Mesendoderm (in vitro differentiated cells): ENCODE measurements around the gene ACSL5.
"Not testable (repeated sequence)": the region's sequence is repeated elsewhere in the genome, so short reads cannot be mapped to it uniquely, and the experiment has no call there.

ENCODE experiments used
- DNase-seq: peaks from one replicate; pipeline ENCODE4 v3.0.0; 2013
- H2AK5ac ChIP-seq: 2 replicates; pipeline ENCODE4 v1.6.1; 2013; ENCODE audit warnings: low read length, inconsistent platforms
- H2BK120ac ChIP-seq: 2 replicates; pipeline ENCODE4 v1.6.1; 2013; ENCODE audit warnings: low read depth, mild to moderate bottlenecking, low read length, moderate library complexity, mixed read lengths
- H2BK15ac ChIP-seq: replicated peaks from 2 replicates; pipeline ENCODE4 v1.6.1; 2013; ENCODE audit warnings: low read depth, mild to moderate bottlenecking, moderate library complexity
- H2BK5ac ChIP-seq: 2 replicates; pipeline ENCODE4 v1.6.1; 2013; ENCODE audit warnings: low read length, inconsistent platforms
- H3K18ac ChIP-seq: 2 replicates; pipeline ENCODE4 v1.6.1; 2013; ENCODE audit warnings: mild to moderate bottlenecking, low read length, mixed read lengths
- H3K23ac ChIP-seq: one replicate; pipeline ENCODE4 v1.6.1; 2013; ENCODE audit warnings: low read length
- H3K27ac ChIP-seq: 2 replicates; pipeline ENCODE4 v1.5.1; 2013; ENCODE audit warnings: low read depth, mild to moderate bottlenecking, inconsistent platforms, low read length, moderate library complexity
- H3K27me3 ChIP-seq: 2 replicates; pipeline ENCODE4 v1.6.1; 2013; ENCODE audit warnings: low read length, control low read depth, mild to moderate bottlenecking, inconsistent platforms; ENCODE audit not compliant: insufficient read depth, poor library complexity
- H3K36me3 ChIP-seq: 2 replicates; pipeline ENCODE4 v1.6.1; 2013; ENCODE audit warnings: low read length, inconsistent platforms; ENCODE audit not compliant: control insufficient read depth, insufficient read depth
- H3K4ac ChIP-seq: one replicate; pipeline ENCODE4 v1.6.1; 2013; ENCODE audit warnings: low read depth, mild to moderate bottlenecking, low read length, moderate library complexity
- H3K4me1 ChIP-seq: 2 replicates; pipeline ENCODE4 v1.6.1; 2013; ENCODE audit warnings: low read depth, low read length, inconsistent platforms; ENCODE audit not compliant: control insufficient read depth
- H3K4me2 ChIP-seq: 2 replicates; pipeline ENCODE4 v1.6.1; 2013; ENCODE audit warnings: low read length
- H3K4me3 ChIP-seq: 2 replicates; pipeline ENCODE4 v1.5.1; 2013; ENCODE audit warnings: mild to moderate bottlenecking, low read length
- H3K56ac ChIP-seq: one replicate; pipeline ENCODE4 v1.6.1; 2013; ENCODE audit warnings: low read length
- H3K79me1 ChIP-seq: 2 replicates; pipeline ENCODE4 v1.6.1; 2013; ENCODE audit warnings: low read length, inconsistent platforms
- H3K79me2 ChIP-seq: 2 replicates; pipeline ENCODE4 v1.6.1; 2013; ENCODE audit warnings: mild to moderate bottlenecking, low read length; ENCODE audit not compliant: control insufficient read depth, insufficient read depth
- H3K9ac ChIP-seq: 2 replicates; pipeline ENCODE4 v1.6.1; 2013; ENCODE audit warnings: low read length, inconsistent platforms
- H4K5ac ChIP-seq: one replicate; pipeline ENCODE4 v1.6.1; 2013; ENCODE audit warnings: low read length
- H4K8ac ChIP-seq: one replicate; pipeline ENCODE4 v1.6.1; 2013; ENCODE audit warnings: low read depth, mild to moderate bottlenecking, control low read depth, low read length, moderate library complexity
- WGBS: extraction: QIAGEN DNeasy Blood & Tissue Kit; methylation state at CpG from one replicate; pipeline ENCODE4 v1.1.7; 2013; ENCODE audit warnings: low lambda C conversion rate, missing lambda C conversion rate; ENCODE audit not compliant: insufficient coverage; ENCODE audit errors: extremely low coverage; 5-methylcytosine and 5-hydroxymethylcytosine counted together

ACSL5 gene

GRCh38 chr10:112394475-112394875 is 20.6 kb downstream of the ACSL5 start:
- Histone ChIP-seq H4K8ac (no peak overlapping the region), H2AK5ac (no peak overlapping the region), H2BK120ac (no peak overlapping the region), H3K27me3 (no peaks in the 10 kb centered on the region), H2BK15ac (no peak overlapping the region), H4K5ac (no peak overlapping the region), H3K4me1 (no peaks in the 10 kb centered on the region), H3K4ac (no peak overlapping the region), H3K9ac (no peak overlapping the region), H3K79me2 (no peaks in the 10 kb centered on the region), H3K18ac (no peak overlapping the region), H3K36me3 (no peaks in the 10 kb centered on the region), H3K79me1 (no peaks in the 10 kb centered on the region), H3K4me3 (no peak overlapping the region), H3K56ac (no peak overlapping the region), H3K23ac (no peak overlapping the region), H3K27ac (no peak overlapping the region), H3K4me2 (no peak overlapping the region), H2BK5ac (no peak overlapping the region)
- DNase-seq: no peak
- no CpG with 5 or more reads among the region's 5 CpGs for WGBS

GRCh38 chr10:112395809-112396530 is 22.1 kb downstream of the ACSL5 start:
- no peak overlapping the region for H2BK15ac ChIP-seq
- 100% methylated on average over 1 of the region's 5 CpGs for WGBS

GRCh38 chr10:112397592-112397991 is 23.7 kb downstream of the ACSL5 start:
- no peaks in the 10 kb centered on the region for H3K79me2 ChIP-seq
- no peaks in the 10 kb centered on the region for H3K27me3 ChIP-seq
- no peaks in the 10 kb centered on the region for H3K79me1 ChIP-seq
- H3K4me3 ChIP-seq: no peak overlapping the region
- H3K9ac ChIP-seq: no peak overlapping the region
- no peak overlapping the region for H3K18ac ChIP-seq
- H3K4me2 ChIP-seq: no peak overlapping the region
- H3K23ac ChIP-seq: no peak overlapping the region
- no peaks in the 10 kb centered on the region for H3K4me1 ChIP-seq
- H2BK5ac ChIP-seq: no peak overlapping the region
- no peak overlapping the region for H3K4ac ChIP-seq
- no peaks in the 10 kb centered on the region for H3K36me3 ChIP-seq
- no peak overlapping the region for H3K27ac ChIP-seq
- H2BK120ac ChIP-seq: no peak overlapping the region
- no peak overlapping the region for H2BK15ac ChIP-seq
- no peak overlapping the region for H4K5ac ChIP-seq
- H3K56ac ChIP-seq: no peak overlapping the region
- no CpG with 5 or more reads among the region's 2 CpGs for WGBS
- no peak for DNase-seq
- no peak overlapping the region for H4K8ac ChIP-seq
- no peak overlapping the region for H2AK5ac ChIP-seq

More at GRCh38 chr10:112395809-112396530, 22.1 kb downstream of the ACSL5 start:
- no peak overlapping the region for H3K4me3 ChIP-seq
- H2AK5ac ChIP-seq: no peak overlapping the region
- no peak for DNase-seq
- H3K36me3 ChIP-seq: no peaks in the 10 kb centered on the region
- no peak overlapping the region for H3K9ac ChIP-seq
- no peaks in the 10 kb centered on the region for H3K4me1 ChIP-seq
- no peak overlapping the region for H3K56ac ChIP-seq
- H3K27me3 ChIP-seq: no peaks in the 10 kb centered on the region
- no peak overlapping the region for H2BK120ac ChIP-seq
- no peaks in the 10 kb centered on the region for H3K79me1 ChIP-seq
- H4K5ac ChIP-seq: no peak overlapping the region
- H4K8ac ChIP-seq: no peak overlapping the region
- H3K18ac ChIP-seq: no peak overlapping the region
- H3K27ac ChIP-seq: no peak overlapping the region
- no peaks in the 10 kb centered on the region for H3K79me2 ChIP-seq
- no peak overlapping the region for H3K4ac ChIP-seq
- H2BK5ac ChIP-seq: no peak overlapping the region
- no peak overlapping the region for H3K23ac ChIP-seq
- no peak overlapping the region for H3K4me2 ChIP-seq

- Histone ChIP-seq H3K4me1 (no peaks in the 10 kb centered on the region), H4K5ac (no peak overlapping the region), H3K4me2 (no peak overlapping the region), H3K23ac (no peak overlapping the region), H3K79me2 (no peaks in the 10 kb centered on the region), H3K9ac (no peak overlapping the region), H3K36me3 (no peaks in the 10 kb centered on the region), H3K4me3 (no peak overlapping the region), H3K27ac (no peak overlapping the region), H2AK5ac (no peak overlapping the region), H2BK15ac (no peak overlapping the region), H3K4ac (no peak overlapping the region), H4K8ac (no peak overlapping the region), H3K18ac (no peak overlapping the region), H2BK5ac (no peak overlapping the region), H3K79me1 (no peaks in the 10 kb centered on the region), H2BK120ac (no peak overlapping the region), H3K56ac (no peak overlapping the region), H3K27me3 (no peaks in the 10 kb centered on the region)
- no CpG with 5 or more reads among the region's 2 CpGs for WGBS
- no peak for DNase-seq
These were observed 29.0 kb downstream of the ACSL5 start for GRCh38 chr10:112402917-112403316.

- H3K36me3 ChIP-seq: no peaks in the 10 kb centered on the region
- H2BK5ac ChIP-seq: no peak overlapping the region
- no peak overlapping the region for H2AK5ac ChIP-seq
- no peak overlapping the region for H4K8ac ChIP-seq
- no peak overlapping the region for H3K27ac ChIP-seq
- H3K27me3 ChIP-seq: no peaks in the 10 kb centered on the region
- no peak for DNase-seq
- H3K4me1 ChIP-seq: no peaks in the 10 kb centered on the region
- no peak overlapping the region for H3K18ac ChIP-seq
- H3K4me3 ChIP-seq: no peak overlapping the region
- no peaks in the 10 kb centered on the region for H3K79me1 ChIP-seq
- H2BK120ac ChIP-seq: no peak overlapping the region
- H4K5ac ChIP-seq: no peak overlapping the region
- no peaks in the 10 kb centered on the region for H3K79me2 ChIP-seq
- no peak overlapping the region for H3K9ac ChIP-seq
- no peak overlapping the region for H3K4ac ChIP-seq
- H3K4me2 ChIP-seq: no peak overlapping the region
- WGBS: no CpG with 5 or more reads among the region's 3 CpGs
- H2BK15ac ChIP-seq: no peak overlapping the region
- no peak overlapping the region for H3K23ac ChIP-seq
- no peak overlapping the region for H3K56ac ChIP-seq
These were observed 30.7 kb downstream of the ACSL5 start for GRCh38 chr10:112404617-112405016.

GRCh38 chr10:112406806-112407205 is 32.9 kb downstream of the ACSL5 start:
- not testable (repeated sequence) for H2BK15ac ChIP-seq, H3K4ac ChIP-seq, H2AK5ac ChIP-seq, H3K79me2 ChIP-seq, H4K8ac ChIP-seq, H2BK120ac ChIP-seq, H3K18ac ChIP-seq, H3K23ac ChIP-seq, H4K5ac ChIP-seq, H3K4me1 ChIP-seq, H3K9ac ChIP-seq, H3K4me3 ChIP-seq, H3K36me3 ChIP-seq, H3K4me2 ChIP-seq, H3K79me1 ChIP-seq, DNase-seq, H3K56ac ChIP-seq, H3K27me3 ChIP-seq, H2BK5ac ChIP-seq, H3K27ac ChIP-seq
- whole genome bisulfite sequencing: no CpG with 5 or more reads among the region's 2 CpGs
